NCI-H2196 (cell line): ENCODE results near the gene MAP3K2.
"Not testable (repeated sequence)": the region's sequence is repeated elsewhere in the genome, so short reads cannot be mapped to it uniquely, and the experiment has no call there.

Experiments used
- DNase-seq: peaks from one replicate; lab custom pipeline; 2025; ENCODE audit not compliant: unreplicated experiment; lab: John Stamatoyannopoulos, UW

MAP3K2 gene

DNA sequence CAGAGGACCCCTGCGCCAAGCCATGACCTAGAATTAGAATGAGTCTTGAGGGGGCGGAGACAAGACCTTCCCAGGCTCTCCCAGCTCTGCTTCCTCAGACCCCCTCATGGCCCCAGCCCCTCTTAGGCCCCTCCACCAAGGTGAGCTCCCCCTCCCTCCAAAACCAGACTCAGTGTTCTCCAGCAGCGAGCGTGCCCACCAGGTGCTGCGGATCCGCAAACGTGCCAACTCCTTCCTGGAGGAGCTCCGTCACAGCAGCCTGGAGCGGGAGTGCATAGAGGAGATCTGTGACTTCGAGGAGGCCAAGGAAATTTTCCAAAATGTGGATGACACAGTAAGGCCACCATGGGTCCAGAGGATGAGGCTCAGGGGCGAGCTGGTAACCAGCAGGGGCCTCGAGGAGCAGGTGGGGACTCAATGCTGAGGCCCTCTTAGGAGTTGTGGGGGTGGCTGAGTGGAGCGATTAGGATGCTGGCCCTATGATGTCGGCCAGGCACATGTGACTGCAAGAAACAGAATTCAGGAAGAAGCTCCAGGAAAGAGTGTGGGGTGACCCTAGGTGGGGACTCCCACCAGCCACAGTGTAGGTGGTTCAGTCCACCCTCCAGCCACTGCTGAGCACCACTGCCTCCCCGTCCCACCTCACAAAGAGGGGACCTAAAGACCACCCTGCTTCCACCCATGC, 33.5 kb upstream of the MAP3K2 start:
- no peak for DNase-seq

DNA sequence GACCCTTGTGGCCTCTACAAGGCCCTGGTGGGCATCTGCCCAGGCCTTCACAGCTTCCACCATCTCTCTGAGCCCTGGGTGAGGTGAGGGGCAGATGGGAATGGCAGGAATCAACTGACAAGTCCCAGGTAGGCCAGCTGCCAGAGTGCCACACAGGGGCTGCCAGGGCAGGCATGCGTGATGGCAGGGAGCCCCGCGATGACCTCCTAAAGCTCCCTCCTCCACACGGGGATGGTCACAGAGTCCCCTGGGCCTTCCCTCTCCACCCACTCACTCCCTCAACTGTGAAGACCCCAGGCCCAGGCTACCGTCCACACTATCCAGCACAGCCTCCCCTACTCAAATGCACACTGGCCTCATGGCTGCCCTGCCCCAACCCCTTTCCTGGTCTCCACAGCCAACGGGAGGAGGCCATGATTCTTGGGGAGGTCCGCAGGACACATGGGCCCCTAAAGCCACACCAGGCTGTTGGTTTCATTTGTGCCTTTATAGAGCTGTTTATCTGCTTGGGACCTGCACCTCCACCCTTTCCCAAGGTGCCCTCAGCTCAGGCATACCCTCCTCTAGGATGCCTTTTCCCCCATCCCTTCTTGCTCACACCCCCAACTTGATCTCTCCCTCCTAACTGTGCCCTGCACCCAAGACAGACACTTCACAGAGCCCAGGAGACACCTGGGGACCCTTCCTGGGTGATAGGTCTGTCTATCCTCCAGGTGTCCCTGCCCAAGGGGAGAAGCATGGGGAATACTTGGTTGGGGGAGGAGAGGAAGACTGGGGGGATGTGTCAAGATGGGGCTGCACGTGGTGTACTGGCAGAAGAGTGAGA, 32.5 kb upstream of the MAP3K2 start:
- no peak for DNase-seq

DNA sequence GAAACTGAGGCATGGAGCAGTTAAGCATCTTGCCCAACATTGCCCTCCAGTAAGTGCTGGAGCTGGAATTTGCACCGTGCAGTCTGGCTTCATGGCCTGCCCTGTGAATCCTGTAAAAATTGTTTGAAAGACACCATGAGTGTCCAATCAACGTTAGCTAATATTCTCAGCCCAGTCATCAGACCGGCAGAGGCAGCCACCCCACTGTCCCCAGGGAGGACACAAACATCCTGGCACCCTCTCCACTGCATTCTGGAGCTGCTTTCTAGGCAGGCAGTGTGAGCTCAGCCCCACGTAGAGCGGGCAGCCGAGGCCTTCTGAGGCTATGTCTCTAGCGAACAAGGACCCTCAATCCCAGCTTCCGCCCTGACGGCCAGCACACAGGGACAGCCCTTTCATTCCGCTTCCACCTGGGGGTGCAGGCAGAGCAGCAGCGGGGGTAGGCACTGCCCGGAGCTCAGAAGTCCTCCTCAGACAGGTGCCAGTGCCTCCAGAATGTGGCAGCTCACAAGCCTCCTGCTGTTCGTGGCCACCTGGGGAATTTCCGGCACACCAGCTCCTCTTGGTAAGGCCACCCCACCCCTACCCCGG, 31.8 kb upstream of the MAP3K2 start:
- no peak for DNase-seq

DNA sequence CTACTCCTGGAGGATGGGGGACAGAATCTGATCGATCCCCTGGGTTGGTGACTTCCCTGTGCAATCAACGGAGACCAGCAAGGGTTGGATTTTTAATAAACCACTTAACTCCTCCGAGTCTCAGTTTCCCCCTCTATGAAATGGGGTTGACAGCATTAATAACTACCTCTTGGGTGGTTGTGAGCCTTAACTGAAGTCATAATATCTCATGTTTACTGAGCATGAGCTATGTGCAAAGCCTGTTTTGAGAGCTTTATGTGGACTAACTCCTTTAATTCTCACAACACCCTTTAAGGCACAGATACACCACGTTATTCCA, 31.3 kb upstream of the MAP3K2 start:
- DNase-seq: no peak

DNA sequence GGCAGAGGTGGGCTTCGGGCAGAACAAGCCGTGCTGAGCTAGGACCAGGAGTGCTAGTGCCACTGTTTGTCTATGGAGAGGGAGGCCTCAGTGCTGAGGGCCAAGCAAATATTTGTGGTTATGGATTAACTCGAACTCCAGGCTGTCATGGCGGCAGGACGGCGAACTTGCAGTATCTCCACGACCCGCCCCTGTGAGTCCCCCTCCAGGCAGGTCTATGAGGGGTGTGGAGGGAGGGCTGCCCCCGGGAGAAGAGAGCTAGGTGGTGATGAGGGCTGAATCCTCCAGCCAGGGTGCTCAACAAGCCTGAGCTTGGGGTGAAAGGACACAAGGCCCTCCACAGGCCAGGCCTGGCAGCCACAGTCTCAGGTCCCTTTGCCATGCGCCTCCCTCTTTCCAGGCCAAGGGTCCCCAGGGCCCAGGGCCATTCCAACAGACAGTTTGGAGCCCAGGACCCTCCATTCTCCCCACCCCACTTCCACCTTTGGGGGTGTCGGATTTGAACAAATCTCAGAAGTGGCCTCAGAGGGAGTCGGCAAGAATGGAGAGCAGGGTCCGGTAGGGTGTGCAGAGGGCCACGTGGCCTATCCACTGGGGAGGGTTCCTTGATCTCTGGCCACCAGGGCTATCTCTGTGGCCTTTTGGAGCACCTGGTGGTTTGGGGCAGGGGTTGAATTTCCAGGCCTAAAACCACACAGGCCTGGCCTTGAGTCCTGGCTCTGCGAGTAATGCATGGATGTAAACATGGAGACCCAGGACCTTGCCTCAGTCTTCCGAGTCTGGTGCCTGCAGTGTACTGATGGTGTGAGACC, 30.7 kb upstream of the MAP3K2 start, which contains the start of gene PROC:
PROC (plus strand) TSS at position 128 of the 812 bp plus-strand sequence. CDS start 1,516 bp downstream, outside the sequence.
- no peak for DNase-seq

DNA sequence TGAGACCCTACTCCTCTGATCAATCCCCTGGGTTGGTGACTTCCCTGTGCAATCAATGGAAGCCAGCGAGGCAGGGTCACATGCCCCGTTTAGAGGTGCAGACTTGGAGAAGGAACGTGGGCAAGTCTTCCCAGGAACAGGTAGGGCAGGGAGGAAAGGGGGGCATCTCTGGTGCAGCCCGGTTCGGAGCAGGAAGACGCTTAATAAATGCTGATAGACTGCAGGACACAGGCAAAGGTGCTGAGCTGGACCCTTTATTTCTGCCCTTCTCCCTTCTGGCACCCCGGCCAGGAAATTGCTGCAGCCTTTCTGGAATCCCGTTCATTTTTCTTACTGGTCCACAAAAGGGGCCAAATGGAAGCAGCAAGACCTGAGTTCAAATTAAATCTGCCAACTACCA, 29.6 kb upstream of the MAP3K2 start:
- no peak for DNase-seq

DNA sequence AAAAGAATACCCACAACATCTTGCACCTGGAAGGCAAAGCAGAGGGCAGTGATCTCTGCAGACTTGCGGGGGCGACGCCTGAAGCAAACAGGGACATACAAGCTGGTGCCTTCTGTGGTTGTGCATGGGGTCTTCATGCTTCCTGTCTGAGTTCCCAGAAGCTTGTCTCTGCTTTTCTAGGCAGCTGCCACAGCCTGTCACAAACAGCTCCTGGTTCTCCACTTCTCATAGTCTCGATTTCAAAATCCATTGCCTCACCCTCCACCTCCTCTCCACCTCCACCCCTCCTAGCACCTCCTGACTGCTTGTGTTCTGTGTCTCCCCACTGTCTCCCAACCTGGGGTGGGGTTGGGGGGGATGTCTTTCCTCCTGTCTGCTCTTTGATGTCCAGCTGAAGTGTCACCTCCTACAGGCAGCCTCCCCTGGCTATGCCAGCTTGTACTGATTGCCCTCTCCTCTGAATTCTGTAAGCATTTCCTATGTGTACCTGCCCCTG, 28.8 kb upstream of the MAP3K2 start:
- DNase-seq: no peak

DNA sequence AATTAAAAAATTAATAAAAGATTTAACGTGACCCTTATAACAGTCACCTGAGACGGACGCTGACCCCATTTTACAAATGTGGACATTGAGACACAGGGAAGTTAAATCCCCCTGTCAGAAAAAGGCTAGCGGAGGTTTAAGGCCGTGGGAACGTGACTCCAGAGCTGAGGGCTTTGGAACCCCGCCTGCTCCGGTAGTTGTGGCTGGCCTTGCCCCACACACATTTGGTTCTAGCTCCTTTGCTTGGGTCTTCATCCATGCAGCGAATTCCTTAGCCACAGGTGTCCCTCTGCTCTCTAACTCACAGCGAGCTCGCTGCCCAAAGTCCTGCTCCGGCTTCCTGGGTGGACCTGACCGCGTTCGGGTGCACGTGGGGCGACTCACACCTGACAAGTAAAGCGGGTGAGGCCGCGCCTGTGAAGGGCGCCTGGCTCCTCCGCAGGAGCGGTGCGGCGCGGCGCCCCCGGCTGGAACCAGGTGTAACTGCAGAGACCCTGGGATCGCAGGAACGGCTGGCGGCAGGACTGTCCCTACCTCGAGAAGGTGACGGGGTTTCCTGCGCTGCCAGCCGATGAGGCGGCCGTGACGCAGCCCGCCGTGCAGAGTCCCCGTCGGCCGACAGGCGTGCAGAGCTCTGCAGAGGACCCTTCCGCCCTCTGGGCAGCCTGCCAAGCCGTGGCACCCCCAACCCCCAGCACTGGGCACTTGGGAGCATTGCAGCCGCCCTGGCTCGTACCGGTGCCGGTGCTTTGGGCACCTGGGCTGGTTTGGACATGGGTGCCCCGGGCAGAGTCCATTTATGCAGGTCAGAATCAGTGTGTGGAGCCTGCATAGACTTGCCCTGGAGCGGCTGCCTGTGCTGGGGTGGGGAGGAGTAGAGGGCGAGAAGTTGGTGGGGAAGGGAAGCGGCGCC, 28.1 kb upstream of the MAP3K2 start:
- no peak for DNase-seq

DNA sequence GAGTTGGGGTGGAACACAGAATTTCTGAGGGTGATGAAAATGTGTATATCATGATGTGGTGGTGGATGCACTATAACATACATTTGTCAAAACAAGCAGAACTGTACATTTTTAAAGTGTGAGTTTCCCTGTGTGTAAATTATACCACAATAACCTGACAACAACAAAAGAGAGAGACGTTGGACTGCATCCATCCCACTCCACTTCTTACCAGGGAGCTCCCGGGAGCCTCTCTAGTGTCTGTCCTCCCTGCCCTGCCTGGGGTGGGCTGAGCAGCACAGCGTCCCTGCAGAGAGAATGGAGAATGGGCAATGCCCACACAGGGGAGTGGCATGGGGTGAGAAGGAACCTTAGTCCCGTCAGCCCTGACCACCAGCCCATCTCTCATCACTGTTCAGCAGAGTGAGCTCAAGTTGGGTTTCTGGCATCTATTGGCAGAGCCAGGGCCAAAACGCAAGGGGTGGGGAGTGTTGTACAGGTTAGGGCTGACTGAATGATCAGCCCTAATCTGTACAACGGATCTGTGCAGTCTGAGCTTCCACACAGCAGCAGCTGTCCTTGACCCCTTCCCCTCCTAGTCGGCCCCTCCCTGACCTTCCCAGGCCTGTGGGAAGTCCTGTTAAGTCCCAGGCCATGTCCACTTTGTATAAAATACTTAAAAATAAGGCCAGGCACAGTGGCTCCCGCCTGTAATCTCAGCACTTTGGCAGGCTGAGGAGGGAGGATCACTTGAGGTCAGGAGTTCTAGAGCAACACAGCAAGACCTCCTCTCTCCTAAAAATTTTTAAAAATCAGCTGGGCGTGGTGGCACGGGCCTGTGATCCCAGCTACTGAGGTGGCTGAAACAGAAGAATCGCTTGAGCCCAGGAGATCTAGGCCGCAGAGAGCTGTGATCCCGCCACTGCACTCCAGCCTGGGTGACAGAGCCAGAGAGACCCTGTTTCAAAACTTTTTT, 27.1 kb upstream of the MAP3K2 start:
- no peak for DNase-seq

DNA sequence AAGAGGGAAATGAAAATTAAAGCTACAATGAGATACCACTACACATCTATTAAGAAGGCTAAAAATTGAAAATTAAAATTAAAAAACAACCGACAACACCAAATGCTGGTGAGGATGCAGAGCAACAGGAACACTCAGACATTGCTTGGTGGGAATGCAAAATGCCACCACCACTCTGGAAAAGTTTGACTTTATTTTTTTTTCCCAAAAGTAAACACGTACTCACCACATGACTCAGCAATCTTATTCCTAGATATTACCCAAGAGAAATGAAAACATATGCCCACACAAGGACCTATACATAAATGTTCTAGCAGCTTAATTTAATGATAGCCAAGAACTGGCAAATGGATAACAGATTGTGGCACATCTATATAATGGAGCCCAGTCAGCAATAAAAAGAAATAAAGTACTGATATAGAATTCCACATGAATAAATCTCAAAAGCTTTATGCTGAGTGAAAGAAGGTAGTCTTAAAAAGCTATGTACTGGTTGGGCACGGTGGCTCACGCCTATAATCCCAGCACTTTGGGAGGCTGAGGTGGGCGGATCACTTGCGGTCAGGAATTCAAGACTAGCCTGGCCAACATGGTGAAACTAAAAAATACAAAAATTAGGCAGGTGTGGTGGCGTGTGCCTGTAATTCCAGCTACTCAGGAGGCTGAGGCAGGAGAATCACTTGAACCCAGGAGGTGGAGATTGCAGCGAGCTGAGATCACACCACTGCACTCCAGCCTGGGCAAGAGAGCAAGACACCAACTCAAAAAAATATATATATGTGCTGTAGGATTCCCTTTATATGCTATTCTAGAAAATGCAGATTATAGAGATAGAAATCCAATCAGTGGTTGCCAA, 26.2 kb upstream of the MAP3K2 start:
- no peak for DNase-seq

DNA sequence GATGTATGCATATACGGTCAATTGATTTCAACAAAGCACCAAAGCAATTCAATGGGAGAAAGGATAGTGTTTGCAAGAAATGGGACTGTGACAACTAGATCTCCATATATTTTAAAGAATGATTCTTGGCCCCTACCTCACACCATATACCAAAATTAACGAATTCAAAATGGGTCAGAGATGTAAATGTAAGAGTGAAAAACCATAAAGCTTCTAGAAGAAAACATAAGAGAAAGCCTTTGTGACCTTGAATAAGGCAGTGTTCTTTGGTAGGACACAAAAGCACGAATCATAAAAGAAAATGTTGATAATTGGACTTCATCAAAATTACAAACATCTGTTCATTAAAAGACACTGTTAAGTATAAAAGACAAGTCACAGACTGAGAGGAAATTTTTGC, 25.4 kb upstream of the MAP3K2 start:
- no peak for DNase-seq

DNA sequence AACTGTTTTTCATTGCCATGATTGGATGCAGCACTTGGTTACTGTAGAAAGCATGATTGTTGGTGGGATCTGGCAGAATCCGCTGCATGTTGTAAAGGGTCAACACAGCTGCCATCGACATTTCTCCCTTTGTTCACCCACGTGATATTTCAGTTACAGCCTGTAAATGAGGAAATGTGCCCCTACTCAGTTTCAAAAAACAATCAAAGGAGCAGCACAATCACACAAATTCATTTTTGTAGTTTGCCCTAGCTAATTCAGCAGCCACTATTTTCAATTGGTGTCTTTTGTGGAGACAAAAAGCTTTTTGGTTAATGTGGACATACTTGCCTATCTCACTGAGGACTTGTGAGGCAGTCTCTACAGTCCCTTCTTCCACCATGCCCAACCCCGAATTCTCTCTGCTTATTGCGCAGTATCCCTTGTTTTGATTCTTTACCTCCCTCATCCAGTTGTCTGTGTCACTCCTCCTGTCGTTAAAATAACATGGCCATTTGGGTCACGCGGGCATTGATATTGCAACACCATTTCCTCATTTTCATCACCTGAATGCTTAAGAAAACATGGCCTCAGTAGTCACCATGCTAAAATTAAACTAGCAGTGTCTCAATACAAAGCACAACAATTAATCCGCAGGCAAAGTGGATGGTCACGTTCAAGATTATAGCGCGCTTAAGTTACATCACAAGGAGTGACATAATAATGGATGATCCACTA, 24.0 kb upstream of the MAP3K2 start:
- DNase-seq: peak; percentile 42

DNA sequence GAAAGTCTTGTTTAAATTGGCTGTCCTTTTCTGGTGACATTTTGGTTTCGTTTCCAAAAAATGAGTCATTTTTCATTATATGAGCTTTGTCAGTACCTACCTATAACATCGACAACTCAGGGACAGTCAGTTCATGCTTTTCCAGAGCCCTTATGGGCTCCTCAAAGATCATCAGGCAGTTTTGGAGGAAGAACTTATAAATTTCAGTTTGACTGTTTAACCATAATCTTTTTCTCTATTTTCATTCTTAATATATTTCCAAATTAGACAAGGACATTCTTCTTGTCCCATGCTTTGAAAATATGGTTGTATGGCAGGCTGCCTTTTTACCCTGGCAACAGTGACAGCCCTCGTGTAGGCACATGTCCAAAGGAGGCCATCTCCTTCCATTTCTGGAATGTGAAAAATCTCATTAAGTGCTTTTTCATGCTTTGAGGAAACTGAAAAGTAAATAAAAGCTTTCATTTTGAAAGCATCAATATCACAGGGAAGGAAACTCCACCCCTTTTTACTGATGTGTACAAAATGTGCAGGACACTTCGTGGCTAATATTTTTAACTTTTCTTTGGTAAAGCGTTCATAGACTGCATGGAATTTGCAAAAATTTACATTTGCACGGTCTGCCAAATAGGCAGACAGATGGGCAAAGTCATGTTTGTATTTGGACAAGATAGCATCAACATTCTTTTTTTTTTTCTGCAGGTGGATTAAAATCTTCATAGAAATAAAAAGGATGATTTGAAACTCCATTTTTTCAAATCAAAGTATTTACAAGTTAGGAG, 23.3 kb upstream of the MAP3K2 start:
- DNase-seq: peak; percentile 67

DNA sequence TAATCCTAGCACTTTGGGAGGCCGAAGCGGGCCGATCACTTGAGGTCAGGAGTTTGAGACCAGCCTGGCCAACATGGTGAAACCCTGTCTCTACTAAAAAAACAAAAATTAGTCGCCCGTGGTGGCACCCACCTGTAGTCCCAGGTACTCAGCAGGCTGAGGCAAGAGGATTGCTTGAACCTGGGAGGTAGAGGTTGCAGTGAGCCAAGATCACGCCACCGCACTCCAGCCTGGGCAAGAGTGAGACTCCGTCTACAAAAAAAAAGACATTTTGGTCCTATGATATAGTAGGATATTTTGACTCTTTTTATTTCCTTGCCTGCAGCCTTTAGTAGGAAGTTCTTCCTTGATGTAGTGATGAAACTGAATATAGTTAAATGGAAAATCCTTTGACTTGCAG, 21.9 kb upstream of the MAP3K2 start:
- DNase-seq: not testable (repeated sequence)

DNA sequence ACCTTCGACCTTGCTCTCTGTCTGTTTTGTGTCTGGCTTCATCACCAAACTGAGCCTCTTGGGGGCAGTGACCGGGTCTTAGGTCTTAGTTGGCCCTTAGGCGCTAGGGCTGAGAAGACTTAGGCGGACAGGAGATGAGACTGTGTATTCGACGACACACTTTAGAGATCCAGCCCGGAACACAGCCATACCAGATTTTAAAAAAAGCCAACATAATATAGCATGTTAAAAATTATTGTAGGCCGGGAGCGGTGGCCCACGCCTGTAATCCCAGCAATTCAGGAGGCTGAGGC, 21.0 kb upstream of the MAP3K2 start:
- no peak for DNase-seq

DNA sequence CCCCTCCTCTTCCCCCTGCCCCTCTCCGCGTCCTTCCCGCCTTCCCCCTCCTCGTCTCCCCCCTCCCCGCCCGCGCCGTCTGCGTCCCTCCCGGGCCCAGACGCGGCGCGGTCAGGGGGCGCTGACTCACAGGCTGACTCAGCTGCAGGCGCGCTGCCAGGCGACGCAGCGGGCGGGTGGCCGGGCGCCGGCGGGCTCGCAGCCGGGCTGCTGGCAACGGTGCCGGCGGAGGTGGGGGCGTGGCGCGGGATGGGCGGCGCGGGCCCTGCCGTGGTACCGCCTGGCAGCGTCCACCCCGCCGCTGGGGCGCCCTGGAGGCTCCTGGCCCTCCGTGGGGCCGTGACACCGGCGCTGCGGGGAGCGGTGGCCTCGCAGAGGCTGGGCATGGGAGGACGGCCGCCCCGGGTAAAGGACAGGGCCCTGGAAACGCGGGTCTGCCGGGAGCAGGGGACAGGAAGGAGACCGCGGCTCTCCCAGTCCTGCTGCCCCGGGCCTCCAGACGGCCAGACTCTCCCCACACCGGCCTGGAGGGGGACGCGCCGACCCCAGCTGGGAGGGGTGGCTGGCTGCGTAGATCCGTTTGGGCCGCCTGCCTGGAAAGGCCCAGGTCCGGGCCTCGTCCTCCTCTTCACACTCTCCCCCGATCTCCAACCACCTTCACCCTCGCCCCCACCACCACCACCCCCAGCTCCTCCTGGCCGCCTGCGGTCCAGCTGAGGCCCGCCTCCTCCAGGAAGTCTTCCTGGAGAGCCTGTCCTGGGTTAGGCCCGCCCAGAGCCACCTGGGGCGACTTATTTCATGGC, 20.4 kb upstream of the MAP3K2 start:
- DNase-seq: peak; percentile 96
